Tongue (tissue), 2 donors: ENCODE measurements around the gene PDE4D. TPM values are rescaled to one million over a fixed set of nuclear protein-coding genes. Genes with fewer than 3 reads are reported as not detected.

Experiments
- DNase-seq: peaks from one replicate; pipeline ENCODE4 v3.0.0-alpha.2; 2015
- total RNA-seq: library from RNA; depleted of rRNA; stranded (reverse); fragments of >200 nt; gene quantifications from one replicate; pipeline ENCODE4 v1.2.3, GENCODE V29; 2014

PDE4D gene
- total RNA-seq, 1 donor from 2014 or later: 189 TPM

DNA sequence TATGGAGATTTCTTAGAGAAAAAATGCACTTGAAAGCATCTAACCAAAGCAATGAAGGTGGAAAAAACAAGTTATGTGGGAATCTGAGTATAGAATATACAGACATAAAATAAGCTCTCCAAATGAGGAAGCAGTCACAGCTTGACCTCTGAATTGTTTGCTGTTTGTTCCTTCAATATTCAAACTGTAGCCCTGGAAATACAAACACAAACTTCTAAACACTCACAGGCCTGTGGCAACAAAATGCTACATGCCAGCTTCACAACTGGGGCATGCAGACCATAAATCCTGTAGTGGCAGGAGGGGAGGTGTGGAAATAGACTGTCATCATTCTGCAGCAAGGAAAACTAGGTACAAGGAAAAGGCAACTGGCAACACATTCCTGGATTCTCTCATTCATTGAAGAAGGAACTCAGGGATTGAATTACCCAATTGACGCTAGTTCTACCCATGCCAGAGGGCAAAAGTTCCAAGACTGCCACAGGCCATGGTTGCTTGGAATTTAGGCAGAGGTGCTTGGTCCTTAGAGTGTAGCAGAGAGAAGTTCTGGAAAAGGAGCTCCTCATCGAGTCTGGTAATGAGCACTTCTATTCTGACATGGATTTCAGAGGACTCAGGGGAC, 349.6 kb downstream of the PDE4D start:
- DNase-seq: no peak

DNA sequence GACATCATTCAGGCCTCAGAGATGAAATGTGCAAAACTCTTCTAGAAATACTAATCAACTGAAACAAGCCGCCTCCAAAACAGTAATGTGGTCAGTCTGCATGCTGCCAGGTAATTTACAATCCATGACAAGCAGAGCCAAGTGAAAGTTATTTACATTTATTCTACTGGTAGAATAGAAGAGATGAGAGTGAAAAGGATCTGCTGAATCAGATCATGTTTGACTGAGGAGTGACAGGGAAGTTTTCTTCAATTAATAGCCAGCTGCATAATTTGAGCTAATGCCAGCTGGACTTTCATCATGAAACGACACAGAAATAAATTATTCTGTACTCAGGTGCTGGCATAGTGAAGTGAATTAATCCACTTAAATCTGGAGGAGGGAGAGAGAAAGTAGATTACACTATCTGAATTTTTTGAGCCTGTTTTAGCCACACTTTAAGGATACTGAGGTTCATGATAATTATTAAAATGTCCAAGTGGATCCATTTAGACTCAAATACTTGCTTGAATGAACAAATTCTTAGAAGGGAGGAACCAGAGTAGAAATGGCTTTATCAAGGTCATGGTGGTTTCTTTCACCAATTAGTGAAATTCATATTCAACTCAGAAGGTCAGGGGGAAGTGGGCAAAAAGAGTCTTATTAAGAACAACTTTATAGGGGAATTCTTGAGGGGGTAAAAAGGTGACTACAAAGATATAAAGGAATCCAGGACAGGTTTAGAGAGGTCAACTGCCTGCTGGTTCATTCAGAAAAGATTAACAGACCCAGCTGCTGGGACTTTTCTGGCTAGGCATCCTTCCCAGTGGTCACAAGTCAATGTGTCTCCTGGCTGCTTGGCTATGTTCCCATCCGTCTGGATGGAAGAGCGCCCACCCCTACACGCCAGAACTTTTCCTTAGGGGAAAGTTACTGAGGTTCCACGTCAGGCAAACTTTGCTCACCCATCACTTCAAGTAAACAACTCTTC, 350.4 kb downstream of the PDE4D start:
- DNase-seq: peak; percentile 81

GRCh38 chr5:59542306-59542705, 351.2 kb downstream of the PDE4D start:
- DNase-seq: no peak

DNA sequence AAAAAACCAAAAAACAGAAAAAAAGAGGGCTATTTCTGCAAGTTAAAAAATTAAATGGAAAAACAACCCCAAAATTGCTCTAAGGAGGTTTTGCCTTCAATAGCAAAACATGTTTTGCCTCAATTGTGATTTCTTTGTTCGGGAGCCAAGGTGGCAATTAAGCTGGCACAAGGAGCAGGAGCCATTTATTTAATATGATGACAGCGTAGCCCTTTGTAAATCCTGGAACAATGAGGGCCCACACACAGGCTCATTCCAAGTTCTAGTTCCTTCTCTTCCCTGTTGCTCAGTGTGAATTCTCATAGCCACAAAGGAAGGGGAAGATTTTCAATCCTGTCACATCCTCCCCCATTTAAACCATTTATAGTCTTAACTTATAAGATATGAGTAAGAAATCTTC, 353.2 kb downstream of the PDE4D start:
- DNase-seq: no peak

- DNase-seq: no peak
These were observed 354.8 kb downstream of the PDE4D start for GRCh38 chr5:59538750-59539121.

GRCh38 chr5:59537961-59538749, 355.4 kb downstream of the PDE4D start:
- DNase-seq: peak; percentile 36

DNA sequence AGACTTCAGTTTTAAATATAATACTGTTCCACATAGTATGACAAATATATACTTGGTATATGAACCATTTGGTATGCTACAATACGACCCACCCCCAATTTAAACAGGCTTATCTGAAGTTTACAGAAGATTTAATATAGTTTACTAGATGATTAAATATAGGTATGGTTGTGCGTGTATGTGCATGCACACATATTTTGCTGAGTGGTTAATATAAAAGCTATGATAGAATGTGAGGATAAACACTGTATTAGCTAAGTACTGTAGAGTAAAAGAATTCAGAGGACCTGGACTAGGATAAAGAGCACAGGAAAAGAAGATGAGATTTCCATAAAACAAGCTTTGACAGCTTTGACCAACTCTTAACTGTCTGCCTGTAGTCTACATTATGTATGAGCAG, 356.7 kb downstream of the PDE4D start:
- DNase-seq: no peak

GRCh38 chr5:59535561-59535960, 358.0 kb downstream of the PDE4D start:
- no peak for DNase-seq

GRCh38 chr5:59533730-59534108, 359.8 kb downstream of the PDE4D start:
- DNase-seq: no peak

- DNase-seq: no peak
These were observed 360.4 kb downstream of the PDE4D start for GRCh38 chr5:59532979-59533729.

- no peak for DNase-seq
These were observed 364.3 kb downstream of the PDE4D start for GRCh38 chr5:59529239-59529638.

GRCh38 chr5:59528202-59528862, 365.2 kb downstream of the PDE4D start:
- no peak for DNase-seq

- DNase-seq: no peak
These were observed 367.6 kb downstream of the PDE4D start for GRCh38 chr5:59525957-59526356.

DNA sequence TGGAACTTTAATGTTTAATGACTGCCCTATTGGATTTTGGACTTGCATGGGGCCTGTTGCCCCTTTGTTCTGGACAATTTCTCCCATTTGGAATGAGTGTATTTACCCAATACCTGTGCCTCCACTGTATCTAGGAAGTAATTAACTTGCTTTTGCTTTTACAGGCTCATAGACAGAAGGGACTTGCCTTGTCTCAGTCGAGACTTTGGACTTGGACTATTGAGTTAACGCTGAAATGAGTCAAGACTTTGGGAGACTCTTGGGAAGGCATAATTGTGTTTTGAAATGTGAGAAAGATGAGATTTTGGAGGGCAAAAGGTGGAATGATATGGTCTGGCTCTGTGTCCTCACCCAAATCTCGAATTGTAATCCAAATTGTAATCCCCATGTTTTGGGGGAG, 368.2 kb downstream of the PDE4D start:
- no peak for DNase-seq

GRCh38 chr5:59522201-59522831, 371.2 kb downstream of the PDE4D start:
- no peak for DNase-seq

DNA sequence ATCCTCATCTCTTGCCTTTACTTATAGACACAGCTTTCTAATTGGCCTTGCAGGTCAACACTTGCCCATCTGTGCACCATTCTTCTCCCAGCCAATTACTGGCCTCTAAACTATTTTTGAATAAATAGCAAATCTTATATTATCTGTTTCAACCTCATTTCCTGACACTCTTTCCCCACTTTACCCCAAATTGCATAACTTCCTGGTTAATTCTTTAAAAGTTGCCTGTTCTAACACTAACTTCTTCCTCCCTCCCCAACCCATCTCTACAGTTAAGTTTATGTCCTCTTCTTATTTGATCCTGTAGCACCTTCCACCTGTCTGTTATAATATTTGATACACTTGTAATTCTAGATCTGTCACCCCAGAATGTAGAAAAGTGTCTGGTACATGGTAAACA, 372.1 kb downstream of the PDE4D start:
- no peak for DNase-seq

DNA sequence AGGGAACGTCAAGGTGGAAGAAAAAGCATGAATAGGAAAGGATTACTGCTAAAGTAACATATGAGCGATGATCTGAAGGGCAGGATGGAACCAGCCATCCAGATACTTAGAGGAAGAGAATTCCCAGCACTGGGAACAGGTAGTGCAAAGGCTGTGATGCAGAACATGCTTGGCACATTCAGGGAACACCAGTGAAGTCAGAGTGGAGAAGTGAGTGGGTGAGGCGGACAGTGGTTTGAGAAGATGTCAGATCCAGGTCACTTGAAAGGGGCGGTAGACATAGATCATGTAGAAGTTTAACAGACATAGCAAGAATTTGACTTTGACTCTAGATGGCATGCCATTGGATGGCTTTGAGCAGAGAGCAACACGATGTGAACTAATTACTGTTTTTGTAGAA, 374.2 kb downstream of the PDE4D start:
- no peak for DNase-seq

- no peak for DNase-seq
These were observed 375.5 kb downstream of the PDE4D start for GRCh38 chr5:59517926-59518585.

DNA sequence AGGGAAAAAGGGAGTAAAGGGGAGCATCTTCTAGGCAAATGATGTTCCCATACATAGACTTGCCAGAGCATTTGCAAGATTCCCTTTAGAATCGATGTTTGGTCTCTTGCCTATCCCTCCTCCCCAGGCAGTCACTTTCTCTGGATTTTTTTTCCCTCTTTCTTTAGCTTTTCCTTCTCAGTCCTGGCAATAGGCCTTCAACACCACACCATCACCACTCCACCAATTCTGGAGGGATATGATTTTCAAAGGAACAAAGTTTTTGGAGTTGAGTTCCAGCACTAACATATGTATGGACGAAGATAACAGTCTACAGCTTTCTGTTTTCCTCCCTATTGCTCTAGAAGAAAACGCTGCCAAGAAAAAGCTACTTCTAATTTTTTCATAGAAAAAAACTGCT, 377.4 kb downstream of the PDE4D start:
- DNase-seq: no peak

- peak; percentile 53 for DNase-seq
These were observed 387.1 kb downstream of the PDE4D start for GRCh38 chr5:59506285-59506877.
